WERI-Rb-1 (cell line): Measurements from ENCODE around the gene LOXL4.

Experiments
- DNase-seq: peaks from one replicate; pipeline ENCODE4 v3.0.0-alpha.2; 2020
- H3K27ac ChIP-seq: fragments of 250-450 bp; sonication (Bioruptor Pico); 2 replicates; pipeline ENCODE4 v1.5.1; 2020; ENCODE audit warnings: mild to moderate bottlenecking, moderate library complexity
- H3K27me3 ChIP-seq: fragments of 250-450 bp; sonication (Bioruptor Pico); 2 replicates; pipeline ENCODE4 v1.5.1; 2021; ENCODE audit warnings: mild to moderate bottlenecking, low read depth, moderate library complexity; ENCODE audit not compliant: insufficient read depth, severe bottlenecking
- H3K36me3 ChIP-seq: fragments of 250-450 bp; sonication (Bioruptor Pico); 2 replicates; pipeline ENCODE4 v1.5.1; 2020; ENCODE audit warnings: mild to moderate bottlenecking, moderate library complexity
- H3K4me3 ChIP-seq: 2 replicates; pipeline ENCODE4 v1.5.1; 2011; ENCODE audit warnings: low read depth, mild to moderate bottlenecking, control low read depth, low read length
- H3K9me3 ChIP-seq: fragments of 250-450 bp; sonication (Bioruptor Pico); 2 replicates; pipeline ENCODE4 v1.5.1; 2021; ENCODE audit warnings: mild to moderate bottlenecking, moderate library complexity; ENCODE audit not compliant: severe bottlenecking
- TF ChIP-seq, protein P1 (sequence below): IDR thresholded peaks from 2 replicates; pipeline ENCODE4 v1.5.1; 2011; ENCODE audit warnings: low read depth, mild to moderate bottlenecking, control low read depth, inconsistent platforms, low read length

Gene LOXL4

DNA sequence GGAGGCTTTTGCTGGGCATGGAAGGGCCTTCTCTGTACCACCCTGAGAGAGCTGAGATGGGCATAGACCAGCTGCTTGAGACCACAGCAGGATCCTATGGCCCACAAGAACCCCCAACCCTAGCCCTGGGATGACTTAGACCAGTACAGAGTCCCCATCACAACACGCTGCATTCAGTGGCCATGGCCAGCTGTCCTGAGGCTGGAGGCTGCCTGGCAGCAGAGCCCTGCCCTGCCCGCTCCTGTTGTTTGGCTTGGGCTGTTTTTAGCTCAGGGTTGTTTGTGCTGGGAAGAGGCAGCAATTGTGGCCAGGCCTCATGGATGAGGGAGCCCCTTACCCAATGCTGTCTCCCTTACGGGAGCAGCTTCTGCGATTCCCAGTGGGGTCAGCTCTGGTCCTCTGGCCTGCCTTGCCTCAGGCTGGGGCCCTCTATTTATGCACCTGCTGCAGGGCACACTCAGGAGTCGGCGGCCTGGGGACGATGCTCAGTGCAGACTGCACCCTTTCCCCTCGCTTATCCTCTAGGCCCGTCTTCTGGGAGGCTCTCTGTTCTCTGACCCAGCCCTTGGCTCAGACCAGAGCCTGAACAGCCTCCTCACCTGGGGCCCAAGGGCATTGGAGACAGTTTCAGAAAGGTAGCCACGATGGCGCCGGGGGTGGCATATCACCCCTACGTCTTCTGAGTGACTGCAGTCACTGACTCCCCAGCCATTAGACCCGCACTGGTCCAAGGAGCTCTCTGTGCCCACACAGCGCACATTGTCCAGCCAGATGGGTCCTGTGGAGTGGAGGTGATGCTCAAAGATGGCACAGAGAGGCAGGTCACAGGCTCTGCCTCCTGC is 6.3 kb downstream of the LOXL4 start:
- Histone ChIP-seq H3K27me3 (no peaks in the 10 kb centered on the region), H3K27ac (no peak overlapping the region), H3K36me3 (peaks cover 50% of the 10 kb centered on the region), H3K9me3 (no peaks in the 10 kb centered on the region), H3K4me3 (no peak overlapping the region)
- DNase-seq: no peak
- TF ChIP-seq, protein P1, sequence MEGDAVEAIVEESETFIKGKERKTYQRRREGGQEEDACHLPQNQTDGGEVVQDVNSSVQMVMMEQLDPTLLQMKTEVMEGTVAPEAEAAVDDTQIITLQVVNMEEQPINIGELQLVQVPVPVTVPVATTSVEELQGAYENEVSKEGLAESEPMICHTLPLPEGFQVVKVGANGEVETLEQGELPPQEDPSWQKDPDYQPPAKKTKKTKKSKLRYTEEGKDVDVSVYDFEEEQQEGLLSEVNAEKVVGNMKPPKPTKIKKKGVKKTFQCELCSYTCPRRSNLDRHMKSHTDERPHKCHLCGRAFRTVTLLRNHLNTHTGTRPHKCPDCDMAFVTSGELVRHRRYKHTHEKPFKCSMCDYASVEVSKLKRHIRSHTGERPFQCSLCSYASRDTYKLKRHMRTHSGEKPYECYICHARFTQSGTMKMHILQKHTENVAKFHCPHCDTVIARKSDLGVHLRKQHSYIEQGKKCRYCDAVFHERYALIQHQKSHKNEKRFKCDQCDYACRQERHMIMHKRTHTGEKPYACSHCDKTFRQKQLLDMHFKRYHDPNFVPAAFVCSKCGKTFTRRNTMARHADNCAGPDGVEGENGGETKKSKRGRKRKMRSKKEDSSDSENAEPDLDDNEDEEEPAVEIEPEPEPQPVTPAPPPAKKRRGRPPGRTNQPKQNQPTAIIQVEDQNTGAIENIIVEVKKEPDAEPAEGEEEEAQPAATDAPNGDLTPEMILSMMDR: no peak

DNA sequence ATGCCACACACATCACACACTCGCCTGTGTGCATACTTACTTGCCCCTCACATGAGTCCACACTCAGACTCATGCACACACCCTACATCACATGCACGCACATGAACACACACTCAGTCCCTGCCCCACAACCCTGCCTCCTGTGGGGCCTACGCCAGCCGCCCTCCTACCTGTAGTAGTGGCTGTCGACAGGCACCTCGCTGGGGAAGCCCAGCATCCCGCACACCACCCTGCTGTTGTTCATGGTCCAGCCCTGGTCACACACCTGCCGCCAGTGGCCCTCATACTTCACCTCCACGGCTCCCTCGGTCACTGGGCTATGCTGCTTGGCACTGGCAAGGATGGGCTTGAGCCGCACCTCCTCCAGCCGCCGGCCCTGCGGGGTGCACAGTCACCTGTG is 7.2 kb downstream of the LOXL4 start:
- TF ChIP-seq, protein P1: no peak
- no peak for DNase-seq
- no peak overlapping the region for H3K27ac ChIP-seq
- no peaks in the 10 kb centered on the region for H3K27me3 ChIP-seq
- no peaks in the 10 kb centered on the region for H3K9me3 ChIP-seq
- H3K36me3 ChIP-seq: peaks cover 59% of the 10 kb centered on the region
- no peak overlapping the region for H3K4me3 ChIP-seq

DNA sequence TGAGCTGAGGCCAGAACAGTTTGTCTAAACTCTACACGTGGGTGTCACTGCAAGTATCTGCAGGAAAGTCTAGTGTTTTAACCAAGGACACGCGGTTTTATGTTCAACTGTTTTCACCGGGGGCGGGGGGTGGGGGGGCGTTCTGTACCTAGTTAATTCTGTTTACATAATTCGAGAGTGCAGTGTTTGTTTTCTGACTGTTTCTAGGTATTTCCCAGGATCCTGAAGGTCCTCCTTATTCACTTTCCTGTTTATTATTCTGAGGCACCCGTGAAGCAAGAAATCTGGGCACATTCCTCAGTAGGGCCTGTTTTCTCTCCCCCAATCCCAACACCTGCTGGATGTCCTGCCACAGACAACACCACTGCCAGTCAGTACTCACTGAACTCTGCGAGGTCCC is 7.6 kb downstream of the LOXL4 start:
- Histone ChIP-seq H3K27ac (no peak overlapping the region), H3K4me3 (no peak overlapping the region), H3K9me3 (no peaks in the 10 kb centered on the region), H3K27me3 (no peaks in the 10 kb centered on the region), H3K36me3 (peaks cover 63% of the 10 kb centered on the region)
- TF ChIP-seq, protein P1: no peak
- no peak for DNase-seq

DNA sequence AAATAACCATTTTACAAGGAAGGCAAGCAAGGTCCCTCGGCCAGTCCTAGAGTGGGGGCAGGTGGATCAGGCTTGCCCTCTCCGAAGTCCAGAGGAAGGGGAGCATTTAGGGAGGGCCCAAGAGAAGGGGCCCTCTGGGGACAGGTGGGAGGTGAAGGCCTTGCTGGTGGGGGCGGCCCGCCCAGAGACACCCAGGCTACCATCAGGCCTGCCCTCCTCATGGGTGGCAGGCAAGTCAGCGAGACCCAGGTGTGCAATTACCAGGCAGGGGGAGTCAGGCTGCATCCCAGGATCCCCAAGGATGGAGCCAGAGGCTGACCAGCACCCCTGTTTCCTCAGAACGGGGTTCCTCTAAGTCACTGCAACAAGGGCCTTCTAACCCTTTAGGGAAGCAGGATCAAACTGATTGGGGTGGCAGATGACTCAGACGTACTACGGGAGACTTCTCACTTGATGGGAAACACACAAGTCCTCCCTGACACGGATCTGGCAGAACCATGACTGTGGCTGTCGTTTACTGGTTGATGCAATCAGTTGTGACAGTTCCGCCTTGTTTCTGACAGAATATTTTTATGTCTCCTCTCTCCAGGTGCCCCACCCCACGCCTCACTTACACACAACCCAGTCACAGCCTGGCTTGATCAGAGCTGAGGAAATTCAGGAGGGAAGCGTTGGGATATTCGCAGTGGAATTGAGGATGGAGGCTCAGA is 8.2 kb downstream of the LOXL4 start:
- no peak overlapping the region for H3K27ac ChIP-seq
- TF ChIP-seq, protein P1: no peak

DNA sequence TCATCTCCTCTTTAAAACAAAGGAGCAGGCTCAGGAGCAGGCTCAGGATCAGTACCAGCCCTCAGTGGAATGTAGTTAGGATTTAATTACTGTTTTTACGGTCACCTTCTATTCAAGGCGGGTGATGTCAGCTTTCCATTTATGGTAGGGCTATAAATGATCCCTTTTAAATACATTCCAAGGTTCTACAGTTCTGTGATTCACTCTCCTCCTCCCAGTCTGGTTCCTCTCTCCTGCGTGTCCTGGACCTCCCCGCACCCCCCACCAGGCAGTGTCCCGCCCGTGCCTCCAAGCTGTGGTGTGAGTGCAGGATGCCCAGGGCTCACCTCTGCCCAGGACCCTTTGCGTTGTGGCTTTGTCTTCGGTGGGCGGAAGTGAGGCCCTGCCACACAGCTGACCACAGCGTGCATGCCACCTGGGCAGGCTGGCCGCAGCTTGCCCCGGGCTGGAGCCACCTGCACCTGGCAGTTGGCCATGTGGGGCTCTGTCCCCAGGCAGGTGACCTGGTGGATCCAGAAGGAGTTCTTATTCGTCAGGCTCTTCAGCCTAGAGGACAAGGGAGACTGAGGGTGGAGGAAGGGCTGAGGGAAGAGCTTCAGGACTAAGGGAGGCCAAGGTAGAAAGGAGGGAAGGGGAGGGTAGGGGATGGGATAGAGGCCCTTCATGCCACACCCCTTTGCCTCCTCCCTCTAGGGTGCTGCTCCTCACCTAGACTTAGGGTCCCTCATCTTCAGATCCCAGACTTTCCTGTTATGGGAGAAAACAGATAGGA is 9.1 kb downstream of the LOXL4 start:
- Histone ChIP-seq H3K36me3 (peaks cover 58% of the 10 kb centered on the region), H3K27me3 (no peaks in the 10 kb centered on the region), H3K27ac (no peak overlapping the region), H3K4me3 (no peak overlapping the region), H3K9me3 (no peaks in the 10 kb centered on the region)
- DNase-seq: no peak
- TF ChIP-seq, protein P1: no peak

More for the DNA sequence above, 8.2 kb downstream of the LOXL4 start:
- DNase-seq: no peak
- no peaks in the 10 kb centered on the region for H3K27me3 ChIP-seq
- no peaks in the 10 kb centered on the region for H3K9me3 ChIP-seq
- H3K36me3 ChIP-seq: peaks cover 66% of the 10 kb centered on the region
- H3K4me3 ChIP-seq: no peak overlapping the region
